Left renal cortex interstitium (tissue), 4 donors: Measurements from ENCODE around the gene AVL9. TPM values are rescaled to one million over a fixed set of nuclear protein-coding genes. Genes with fewer than 3 reads are reported as not detected.
"Not testable (repeated sequence)": the region's sequence is repeated elsewhere in the genome, so short reads cannot be mapped to it uniquely, and the experiment has no call there.

Experiments
- DNase-seq, 4 donors: peaks; one replicate each; pipeline ENCODE4 v3.0.0-alpha.2; 2013; ENCODE audit warnings: low read depth in 4 of 4, low spot score in 2 of 4, missing footprints in 1 of 4
- polyA plus RNA-seq, 4 donors: library from polyadenylated mRNA; unstranded; fragments of 120-200 nt; gene quantifications; one replicate each; pipeline ENCODE4 v1.2.1, GENCODE V29; 2013; ENCODE audit not compliant: insufficient read length in 4 of 4

AVL9 gene
- polyA plus RNA-seq, 4 donors = 23.0 to 39.5 (median 27.9) TPM

- not testable (repeated sequence) for DNase-seq
Observed at GRCh38 chr7:32634798-32635393, 139.6 kb downstream of the AVL9 start.

- DNase-seq = not testable (repeated sequence)
Observed at GRCh38 chr7:32636725-32637462, 141.6 kb downstream of the AVL9 start.

- not testable (repeated sequence) for DNase-seq
Observed at GRCh38 chr7:32637611-32638010, 142.3 kb downstream of the AVL9 start.

Other genes starting within 250 kb of the AVL9 start
- 10 to 100 TPM; 66.8 to 94.7 (median 86.7) TPM for gene LSM5, start 5.1 kb upstream of the AVL9 start, polyA plus RNA-seq